K562 (cell line): ENCODE data around the gene CNKSR1. TPM values are rescaled to one million over a fixed set of nuclear protein-coding genes. Genes with fewer than 3 reads are reported as not detected.

Source experiments
- CEBPG ChIP-seq, 3 experiments: fragments of 200-800 bp in 1 of 3; sonication (Bioruptor generic) in 1 of 3; sonication (generic) in 1 of 3; formaldehyde crosslinking in 1 of 3; IDR thresholded peaks in 2 of 3; conservative IDR thresholded peaks in 1 of 3; 2 replicates each; pipeline versions ENCODE4 v1.6.1 to v1.8.0; 2016 to 2022; ENCODE audit warnings: missing compliant biosample characterization in 2 of 3, missing genetic modification characterization in 2 of 3, mild to moderate bottlenecking in 1 of 3, missing genetic modification reagents in 1 of 3
- COPS2 ChIP-seq: fragments of 450-650 bp; conservative IDR thresholded peaks from 2 replicates; pipeline ENCODE4 v1.6.1; 2016; ENCODE audit warnings: mild to moderate bottlenecking, moderate library complexity
- FOXA3 ChIP-seq, 2 experiments: fragments of 450-650 bp in 1 of 2; sonication (generic) in 1 of 2; formaldehyde crosslinking; IDR thresholded peaks in 1 of 2; conservative IDR thresholded peaks in 1 of 2; 2 replicates each; pipeline versions ENCODE4 v1.4.0 to v1.8.0; 2020 to 2022; ENCODE audit warnings: mild to moderate bottlenecking in 2 of 2, missing genetic modification reagents in 1 of 2
- HDAC2 ChIP-seq: fragments of 450-650 bp; IDR thresholded peaks from 2 replicates; pipeline ENCODE4 v1.6.1; 2016; ENCODE audit warnings: mild to moderate bottlenecking
- HEY1 ChIP-seq: fragments of 250-450 bp; sonication (Bioruptor Pico); IDR thresholded peaks from 2 replicates; pipeline ENCODE4 v1.5.0; 2020; ENCODE audit warnings: mild to moderate bottlenecking, moderate library complexity, borderline replicate concordance
- HNRNPLL ChIP-seq: fragments of 200-400 bp; formaldehyde crosslinking; IDR thresholded peaks from 2 replicates; pipeline ENCODE4 v1.6.1; 2017; ENCODE audit warnings: low read length, low read depth, mild to moderate bottlenecking; ENCODE audit not compliant: poor library complexity, severe bottlenecking
- MEIS2 ChIP-seq: fragments of 450-650 bp; IDR thresholded peaks from 2 replicates; pipeline ENCODE4 v1.6.1; 2014; ENCODE audit warnings: mild to moderate bottlenecking; ENCODE audit not compliant: partially characterized antibody
- RAD51 ChIP-seq: fragments of 450-650 bp; IDR thresholded peaks from 2 replicates; pipeline ENCODE4 v1.7.1; 2016; ENCODE audit warnings: low read depth, mild to moderate bottlenecking, borderline replicate concordance
- RBM39 ChIP-seq: fragments of 200-400 bp; formaldehyde crosslinking; optimal IDR thresholded peaks from 2 replicates; pipeline ENCODE3; 2018; ENCODE audit warnings: low read depth, low read length
- SNRNP70 ChIP-seq: fragments of 200-400 bp; formaldehyde crosslinking; optimal IDR thresholded peaks from 2 replicates; pipeline ENCODE3; 2017; ENCODE audit warnings: low read depth, low read length
- SP1 ChIP-seq: sonication (generic); formaldehyde crosslinking; IDR thresholded peaks from 2 replicates; pipeline ENCODE4 v1.8.1; 2022; ENCODE audit warnings: mild to moderate bottlenecking, missing genetic modification reagents
- ZC3H11A ChIP-seq: IDR thresholded peaks from 2 replicates; pipeline ENCODE4 v1.6.1; 2012; ENCODE audit warnings: low read depth, low read length, improper control_type of control experiment
- ZNF212 ChIP-seq: fragments of 450-650 bp; formaldehyde crosslinking; IDR thresholded peaks from 2 replicates; pipeline ENCODE4 v1.4.0; 2020; ENCODE audit warnings: mild to moderate bottlenecking
- ZNF224 ChIP-seq: sonication (generic); formaldehyde crosslinking; IDR thresholded peaks from 2 replicates; pipeline ENCODE4 v1.8.0; 2022; ENCODE audit warnings: mild to moderate bottlenecking, missing genetic modification reagents
- ZNF232 ChIP-seq: sonication (generic); formaldehyde crosslinking; IDR thresholded peaks from 2 replicates; pipeline ENCODE4 v1.8.0; 2022; ENCODE audit warnings: mild to moderate bottlenecking, missing genetic modification reagents
- ZNF282 ChIP-seq: sonication (generic); formaldehyde crosslinking; IDR thresholded peaks from 2 replicates; pipeline ENCODE4 v1.8.1; 2023; ENCODE audit warnings: missing genetic modification reagents
- ZNF445 ChIP-seq: fragments of 250-450 bp; sonication (Bioruptor Pico); IDR thresholded peaks from 2 replicates; pipeline ENCODE4 v1.4.0; 2020; ENCODE audit warnings: low read depth, mild to moderate bottlenecking, moderate library complexity
- ZNF766 ChIP-seq: fragments of 200-800 bp; sonication (Bioruptor generic); conservative IDR thresholded peaks from 2 replicates; pipeline ENCODE4 v1.6.1; 2016; ENCODE audit warnings: missing genetic modification characterization, missing compliant biosample characterization
- polyA plus RNA-seq, 8 experiments: library from polyadenylated mRNA; depleted of rRNA in 4 of 8; stranded (reverse) in 5 of 8; unstranded in 3 of 8; fragments of >200 nt; fragmentation: Nextera tagmentation in 2 of 8; fragmentation: Illumina TruSeq in 1 of 8; extraction: Ambion mirVana in 2 of 8; extraction: Trizol in 1 of 8; gene quantifications; 2 replicates each; pipeline versions ENCODE4 v1.2.1 to v1.2.3, GENCODE V29; 2011 to 2014; ENCODE audit warnings: inconsistent platforms in 1 of 8, missing spikeins in 1 of 8
- total RNA-seq, 7 experiments: library from RNA; depleted of rRNA in 6 of 7; stranded (reverse); fragments of >200 nt in 6 of 7; fragmentation: Illumina TruSeq in 2 of 7; extraction: Trizol in 2 of 7; gene quantifications; 2 replicates each; pipeline versions ENCODE4 v1.2.1 to v1.2.3, GENCODE V29; 2011 to 2021; ENCODE audit warnings: low replicate concordance in 1 of 7
- TF ChIP-seq, protein P1 (sequence below): fragments of 450-650 bp; formaldehyde crosslinking; IDR thresholded peaks from 2 replicates; pipeline ENCODE4 v1.4.0; 2020; ENCODE audit warnings: mild to moderate bottlenecking, mixed read lengths
- TF ChIP-seq, protein P2 (sequence below): sonication (generic); formaldehyde crosslinking; IDR thresholded peaks from 2 replicates; pipeline ENCODE4 v1.8.0; 2023; ENCODE audit warnings: mild to moderate bottlenecking, missing genetic modification reagents
- TF ChIP-seq, protein P3 (sequence below): IDR thresholded peaks from 3 replicates; pipeline ENCODE4 v1.6.1; 2011; ENCODE audit warnings: borderline replicate concordance, mild to moderate bottlenecking; ENCODE audit not compliant: insufficient read length, insufficient read depth

The CNKSR1 gene
- total and polyA plus RNA-seq, 9 of the 15 experiments (the other 6 are each of a cell fraction or from before 2014, with no cell fraction given): 0.03 to 2.8 (median 1.1) TPM

DNA sequence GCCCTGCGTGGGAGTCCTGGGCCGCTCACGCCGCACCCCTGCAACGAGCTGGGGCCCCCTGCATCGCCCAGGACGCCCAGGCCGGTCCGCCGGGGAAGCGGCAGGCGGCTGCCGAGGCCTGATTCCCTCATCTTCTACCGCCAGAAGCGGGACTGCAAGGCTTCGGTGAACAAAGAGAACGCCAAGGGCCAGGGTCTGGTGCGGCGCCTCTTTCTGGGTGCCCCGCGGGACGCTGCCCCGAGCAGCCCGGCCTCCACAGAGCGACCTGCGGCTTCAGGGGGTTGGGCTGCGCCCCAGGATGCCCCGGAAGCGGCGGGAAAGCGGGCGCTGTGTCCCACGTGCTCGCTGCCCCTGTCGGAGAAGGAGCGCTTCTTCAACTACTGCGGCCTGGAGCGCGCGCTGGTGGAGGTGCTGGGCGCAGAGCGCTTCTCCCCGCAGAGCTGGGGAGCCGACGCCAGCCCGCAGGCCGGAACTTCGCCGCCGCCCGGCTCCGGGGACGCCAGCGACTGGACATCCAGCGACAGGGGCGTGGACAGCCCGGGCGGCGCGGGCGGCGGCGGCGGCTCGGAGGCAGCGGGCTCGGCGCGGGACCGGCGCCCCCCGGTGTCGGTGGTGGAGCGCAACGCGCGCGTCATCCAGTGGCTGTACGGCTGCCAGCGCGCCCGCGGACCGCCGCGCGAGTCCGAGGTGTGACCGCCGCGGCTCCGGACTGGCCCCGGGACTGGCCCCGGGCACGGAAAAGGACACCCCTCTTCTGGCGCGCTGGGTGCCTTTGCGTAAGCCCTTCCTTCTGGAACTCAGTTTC is 15.7 kb upstream of the CNKSR1 start (continued):
- TF ChIP-seq, protein P1, sequence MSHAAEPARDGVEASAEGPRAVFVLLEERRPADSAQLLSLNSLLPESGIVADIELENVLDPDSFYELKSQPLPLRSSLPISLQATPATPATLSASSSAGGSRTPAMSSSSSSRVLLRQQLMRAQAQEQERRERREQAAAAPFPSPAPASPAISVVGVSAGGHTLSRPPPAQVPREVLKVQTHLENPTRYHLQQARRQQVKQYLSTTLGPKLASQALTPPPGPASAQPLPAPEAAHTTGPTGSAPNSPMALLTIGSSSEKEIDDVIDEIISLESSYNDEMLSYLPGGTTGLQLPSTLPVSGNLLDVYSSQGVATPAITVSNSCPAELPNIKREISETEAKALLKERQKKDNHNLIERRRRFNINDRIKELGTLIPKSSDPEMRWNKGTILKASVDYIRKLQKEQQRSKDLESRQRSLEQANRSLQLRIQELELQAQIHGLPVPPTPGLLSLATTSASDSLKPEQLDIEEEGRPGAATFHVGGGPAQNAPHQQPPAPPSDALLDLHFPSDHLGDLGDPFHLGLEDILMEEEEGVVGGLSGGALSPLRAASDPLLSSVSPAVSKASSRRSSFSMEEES (CRISPR knock-in tag): no peak
- TF ChIP-seq HEY1 (CRISPR knock-in tag) (no peak), MEIS2 (peak; percentile 27), ZNF232 (CRISPR knock-in tag) (peak; percentile 84; the same call in 1 of the 2 replicates), SP1 (CRISPR knock-in tag) (peak; percentile 79), ZNF224 (CRISPR knock-in tag) (peak; percentile 70; the same call in 1 of the 2 replicates), COPS2 (no peak), HNRNPLL (peak; percentile 29), HDAC2 (no peak), RBM39 (no peak), RAD51 (peak; percentile 40; the same call in 1 of the 2 replicates), ZNF282 (CRISPR knock-in tag) (no peak), ZNF766 (CRISPR knock-in tag) (0 out of 2 replicates have a peak, but pooled peaks have one; percentile 17), CEBPG (CRISPR knock-in tag; IDR thresholded peaks at IDR 0.05) (peak; percentile 36; the same call in 1 of the 2 replicates), CEBPG (tag; conservative IDR thresholded peaks at IDR 0.05 in 1 of 2, IDR thresholded peaks at IDR 0.05 in 1 of 2) (no peak), ZC3H11A (no peak), ZNF445 (CRISPR knock-in tag) (no peak), ZNF212 (CRISPR knock-in tag) (peak; percentile 56; the same call in 1 of the 2 replicates), SNRNP70 (no peak), FOXA3 (CRISPR knock-in tag; conservative IDR thresholded peaks at IDR 0.05 in 1 of 2, IDR thresholded peaks at IDR 0.05 in 1 of 2) (peak in 1 of 2 experiments; percentile 76; a peak in 2 of 4 replicates)
- TF ChIP-seq, protein P2, sequence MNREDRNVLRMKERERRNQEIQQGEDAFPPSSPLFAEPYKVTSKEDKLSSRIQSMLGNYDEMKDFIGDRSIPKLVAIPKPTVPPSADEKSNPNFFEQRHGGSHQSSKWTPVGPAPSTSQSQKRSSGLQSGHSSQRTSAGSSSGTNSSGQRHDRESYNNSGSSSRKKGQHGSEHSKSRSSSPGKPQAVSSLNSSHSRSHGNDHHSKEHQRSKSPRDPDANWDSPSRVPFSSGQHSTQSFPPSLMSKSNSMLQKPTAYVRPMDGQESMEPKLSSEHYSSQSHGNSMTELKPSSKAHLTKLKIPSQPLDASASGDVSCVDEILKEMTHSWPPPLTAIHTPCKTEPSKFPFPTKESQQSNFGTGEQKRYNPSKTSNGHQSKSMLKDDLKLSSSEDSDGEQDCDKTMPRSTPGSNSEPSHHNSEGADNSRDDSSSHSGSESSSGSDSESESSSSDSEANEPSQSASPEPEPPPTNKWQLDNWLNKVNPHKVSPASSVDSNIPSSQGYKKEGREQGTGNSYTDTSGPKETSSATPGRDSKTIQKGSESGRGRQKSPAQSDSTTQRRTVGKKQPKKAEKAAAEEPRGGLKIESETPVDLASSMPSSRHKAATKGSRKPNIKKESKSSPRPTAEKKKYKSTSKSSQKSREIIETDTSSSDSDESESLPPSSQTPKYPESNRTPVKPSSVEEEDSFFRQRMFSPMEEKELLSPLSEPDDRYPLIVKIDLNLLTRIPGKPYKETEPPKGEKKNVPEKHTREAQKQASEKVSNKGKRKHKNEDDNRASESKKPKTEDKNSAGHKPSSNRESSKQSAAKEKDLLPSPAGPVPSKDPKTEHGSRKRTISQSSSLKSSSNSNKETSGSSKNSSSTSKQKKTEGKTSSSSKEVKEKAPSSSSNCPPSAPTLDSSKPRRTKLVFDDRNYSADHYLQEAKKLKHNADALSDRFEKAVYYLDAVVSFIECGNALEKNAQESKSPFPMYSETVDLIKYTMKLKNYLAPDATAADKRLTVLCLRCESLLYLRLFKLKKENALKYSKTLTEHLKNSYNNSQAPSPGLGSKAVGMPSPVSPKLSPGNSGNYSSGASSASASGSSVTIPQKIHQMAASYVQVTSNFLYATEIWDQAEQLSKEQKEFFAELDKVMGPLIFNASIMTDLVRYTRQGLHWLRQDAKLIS: 0 out of 2 replicates have a peak, but pooled peaks have one; percentile 20
- TF ChIP-seq, protein P3, sequence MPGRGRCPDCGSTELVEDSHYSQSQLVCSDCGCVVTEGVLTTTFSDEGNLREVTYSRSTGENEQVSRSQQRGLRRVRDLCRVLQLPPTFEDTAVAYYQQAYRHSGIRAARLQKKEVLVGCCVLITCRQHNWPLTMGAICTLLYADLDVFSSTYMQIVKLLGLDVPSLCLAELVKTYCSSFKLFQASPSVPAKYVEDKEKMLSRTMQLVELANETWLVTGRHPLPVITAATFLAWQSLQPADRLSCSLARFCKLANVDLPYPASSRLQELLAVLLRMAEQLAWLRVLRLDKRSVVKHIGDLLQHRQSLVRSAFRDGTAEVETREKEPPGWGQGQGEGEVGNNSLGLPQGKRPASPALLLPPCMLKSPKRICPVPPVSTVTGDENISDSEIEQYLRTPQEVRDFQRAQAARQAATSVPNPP: no peak
